ENCODE results near the gene MEF2C.

DNA sequence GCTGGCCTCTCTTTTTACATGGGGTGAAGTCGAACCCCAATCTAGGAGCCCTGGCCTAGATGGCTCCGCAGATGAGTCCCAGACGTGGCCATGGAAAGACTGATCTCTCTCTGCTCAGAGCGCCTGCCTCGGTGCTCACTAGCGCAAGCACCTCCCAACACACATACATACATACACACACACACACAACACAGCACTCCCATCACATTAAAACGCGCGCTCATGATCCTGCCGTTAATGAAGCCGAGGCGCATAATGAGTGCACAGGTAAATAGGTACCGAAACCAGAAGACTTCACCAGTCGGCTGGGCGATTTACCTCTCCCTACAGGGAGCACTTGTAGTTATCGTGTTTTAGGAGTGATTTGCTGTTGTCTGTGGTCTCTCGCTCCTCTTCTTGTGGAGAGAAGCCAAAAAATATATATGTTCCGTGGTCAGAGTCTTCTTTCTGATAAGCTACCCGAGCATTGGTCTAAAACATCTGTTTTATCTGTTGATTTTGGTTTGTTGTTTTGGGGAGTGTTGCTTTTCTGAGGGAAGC lies 207.7 kb downstream of the MEF2C start:
- TF ChIP-seq POLR2AphosphoS5 (IDR thresholded peaks at IDR 0.05; ENCODE audit: low read depth, low read length) (no peak), POLR2A (IDR thresholded peaks at IDR 0.05; ENCODE audit: low read depth, low read length) (no peak), TAF1 (IDR thresholded peaks at IDR 0.05; ENCODE audit: borderline replicate concordance, low read depth, low read length) (no peak)
